Lower leg skin (tissue), 4 donors: ENCODE measurements around the gene ZNF714. TPM values are rescaled to one million over a fixed set of nuclear protein-coding genes. Genes with fewer than 3 reads are reported as not detected.
"Not testable (repeated sequence)": the region's sequence is repeated elsewhere in the genome, so short reads cannot be mapped to it uniquely, and the experiment has no call there.

Experiments
- DNase-seq, 2 donors: peaks; one replicate each; pipeline ENCODE4 v3.0.0-alpha.2; 2019; ENCODE audit warnings: low spot score in 2 of 2
- H3K4me3 ChIP-seq: fragments of 200-600 bp; sonication (generic); 2 replicates; pipeline ENCODE4 v1.5.1; 2017; ENCODE audit warnings: mild to moderate bottlenecking, low read depth; ENCODE audit not compliant: poor library complexity, severe bottlenecking
- POLR2A ChIP-seq, 2 donors: fragments of 450-650 bp; IDR thresholded peaks; one replicate each; pipeline ENCODE4 v1.6.1; 2016 to 2017; ENCODE audit warnings: antibody characterized with exemption in 2 of 2, mild to moderate bottlenecking in 1 of 2, moderate library complexity in 1 of 2
- WGBS, 2 donors: methylation state at CpG; one replicate each; pipeline ENCODE4 v1.1.5; 2018; 5-methylcytosine and 5-hydroxymethylcytosine counted together
- intact Hi-C: fragments of 100-400 bp; cut with DNase I; formaldehyde crosslinking; loops from one replicate; pipeline ENCODE4 v1.15.0; 2023; ENCODE audit warnings: low total_unique reads
- total RNA-seq, 4 donors: library from RNA; depleted of rRNA; stranded (reverse); fragments of >200 nt; gene quantifications; one replicate each; pipeline ENCODE4 v1.1.0, GENCODE V29; 2016
- TF ChIP-seq, protein P1 (sequence below), 3 donors: fragments of 450-650 bp; IDR thresholded peaks; one replicate each; pipeline ENCODE4 v1.5.1; 2016; ENCODE audit warnings: antibody characterized with exemption in 3 of 3, mild to moderate bottlenecking in 3 of 3, moderate library complexity in 2 of 3

Gene ZNF714
- total RNA-seq, 4 donors from 2014 or later = 2.4 to 10.0 (median 7.3) TPM

DNA sequence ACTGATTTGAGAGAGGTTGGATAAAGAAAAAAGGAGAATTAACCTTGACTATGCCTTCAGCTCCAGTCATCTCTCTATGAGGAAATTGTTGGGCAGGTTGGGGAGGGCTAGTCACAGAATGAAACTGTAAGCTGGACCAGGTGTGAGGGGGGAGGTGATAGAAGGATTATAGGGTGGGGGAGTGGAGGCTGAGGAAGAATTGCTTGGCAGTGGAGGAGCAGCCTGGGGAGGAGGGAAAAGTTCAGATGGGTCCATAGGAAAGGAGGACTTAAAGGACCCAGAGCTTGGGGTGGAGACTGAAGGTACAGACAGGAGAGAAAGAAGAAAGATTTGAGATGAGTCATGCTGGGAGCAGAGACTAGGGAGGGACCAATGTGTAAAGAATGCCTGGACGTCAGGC lies 51.6 kb downstream of the ZNF714 start:
- WGBS, 2 donors = 49 to 54% methylated on average over 1 of the region's 1 CpG
- TF ChIP-seq, protein P1, sequence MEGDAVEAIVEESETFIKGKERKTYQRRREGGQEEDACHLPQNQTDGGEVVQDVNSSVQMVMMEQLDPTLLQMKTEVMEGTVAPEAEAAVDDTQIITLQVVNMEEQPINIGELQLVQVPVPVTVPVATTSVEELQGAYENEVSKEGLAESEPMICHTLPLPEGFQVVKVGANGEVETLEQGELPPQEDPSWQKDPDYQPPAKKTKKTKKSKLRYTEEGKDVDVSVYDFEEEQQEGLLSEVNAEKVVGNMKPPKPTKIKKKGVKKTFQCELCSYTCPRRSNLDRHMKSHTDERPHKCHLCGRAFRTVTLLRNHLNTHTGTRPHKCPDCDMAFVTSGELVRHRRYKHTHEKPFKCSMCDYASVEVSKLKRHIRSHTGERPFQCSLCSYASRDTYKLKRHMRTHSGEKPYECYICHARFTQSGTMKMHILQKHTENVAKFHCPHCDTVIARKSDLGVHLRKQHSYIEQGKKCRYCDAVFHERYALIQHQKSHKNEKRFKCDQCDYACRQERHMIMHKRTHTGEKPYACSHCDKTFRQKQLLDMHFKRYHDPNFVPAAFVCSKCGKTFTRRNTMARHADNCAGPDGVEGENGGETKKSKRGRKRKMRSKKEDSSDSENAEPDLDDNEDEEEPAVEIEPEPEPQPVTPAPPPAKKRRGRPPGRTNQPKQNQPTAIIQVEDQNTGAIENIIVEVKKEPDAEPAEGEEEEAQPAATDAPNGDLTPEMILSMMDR (IDR thresholded peaks at IDR 0.05) = no peak
- no peak for TF ChIP-seq POLR2A (IDR thresholded peaks at IDR 0.05)
- H3K4me3 ChIP-seq = no peak overlapping the region
- intact Hi-C loops = no loop called here
- DNase-seq = no peak

DNA sequence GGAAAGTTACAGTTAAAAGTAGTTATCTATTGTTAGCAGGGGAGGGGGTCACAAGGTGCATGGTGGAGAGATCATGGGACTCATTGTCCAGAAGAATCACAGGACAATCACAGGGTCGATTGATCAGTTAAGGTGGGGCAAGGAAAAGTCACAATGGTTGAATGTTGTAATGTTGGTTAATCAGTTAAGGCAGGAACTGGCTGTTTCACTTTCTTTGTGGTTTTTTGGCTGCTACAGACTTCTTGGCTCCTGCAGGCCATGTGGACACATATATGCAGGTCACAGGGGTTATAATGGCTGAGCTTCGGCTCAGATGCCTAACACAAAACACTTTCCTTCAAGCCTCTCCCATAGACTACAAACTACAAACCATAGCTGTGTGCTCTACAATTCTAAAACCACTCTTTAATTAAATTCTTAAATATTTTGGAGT lies 52.9 kb downstream of the ZNF714 start:
- WGBS, 2 donors = 82 to 86% methylated on average over 2 of the region's 2 CpGs
- no peak for DNase-seq
- intact Hi-C loops = no loop called here
- H3K4me3 ChIP-seq = no peak overlapping the region
- TF ChIP-seq POLR2A (IDR thresholded peaks at IDR 0.05) = no peak
- TF ChIP-seq, protein P1 (IDR thresholded peaks at IDR 0.05) = no peak

DNA sequence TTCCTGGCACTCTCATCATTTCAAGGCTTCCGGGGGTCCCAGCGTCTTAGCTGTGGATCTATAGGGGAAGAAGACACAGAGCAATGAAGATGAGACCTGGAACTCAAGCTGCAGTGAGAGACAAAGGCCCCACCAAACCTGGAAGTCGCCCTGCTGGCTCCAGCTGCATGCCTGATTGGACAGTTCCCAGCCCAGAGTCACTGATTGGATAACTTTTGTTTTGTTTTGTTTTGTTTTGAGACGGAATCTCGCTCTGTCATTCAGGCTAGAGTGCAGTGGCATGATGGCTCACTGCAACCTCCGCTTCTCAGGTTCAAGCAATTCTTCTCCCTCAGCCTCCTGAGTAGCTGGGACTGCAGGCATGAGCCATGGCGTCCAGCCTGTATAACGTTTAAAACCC lies 53.4 kb downstream of the ZNF714 start:
- no peak for DNase-seq
- WGBS, 2 donors = 76 to 82% methylated on average over 8 of the region's 8 CpGs
- H3K4me3 ChIP-seq = no peak overlapping the region
- TF ChIP-seq, protein P1 (IDR thresholded peaks at IDR 0.05) = no peak
- TF ChIP-seq POLR2A (IDR thresholded peaks at IDR 0.05) = no peak
- intact Hi-C loops = no loop called here

DNA sequence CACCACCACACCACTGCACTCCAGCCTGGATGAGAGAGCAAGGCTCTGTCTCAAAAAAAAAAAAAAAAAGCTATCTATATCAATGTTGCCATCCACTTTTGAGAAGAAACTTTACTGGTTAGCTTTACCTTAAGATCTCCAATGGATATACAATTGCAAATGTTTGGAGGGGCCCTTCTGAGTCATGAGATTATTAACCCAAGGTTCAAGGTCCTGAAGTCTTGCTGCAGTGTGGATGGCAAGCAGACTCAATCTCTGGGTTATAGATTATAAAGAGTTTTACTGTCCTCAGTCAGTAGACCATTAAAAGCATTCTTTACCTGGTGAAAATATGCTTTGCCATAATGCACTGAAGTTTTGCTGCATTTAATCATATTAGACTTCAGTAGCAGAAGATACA lies 56.1 kb downstream of the ZNF714 start:
- no peak overlapping the region for H3K4me3 ChIP-seq
- no peak for TF ChIP-seq POLR2A (IDR thresholded peaks at IDR 0.05)
- TF ChIP-seq, protein P1 (IDR thresholded peaks at IDR 0.05) = no peak
- no peak for DNase-seq
- intact Hi-C loops = no loop called here

DNA sequence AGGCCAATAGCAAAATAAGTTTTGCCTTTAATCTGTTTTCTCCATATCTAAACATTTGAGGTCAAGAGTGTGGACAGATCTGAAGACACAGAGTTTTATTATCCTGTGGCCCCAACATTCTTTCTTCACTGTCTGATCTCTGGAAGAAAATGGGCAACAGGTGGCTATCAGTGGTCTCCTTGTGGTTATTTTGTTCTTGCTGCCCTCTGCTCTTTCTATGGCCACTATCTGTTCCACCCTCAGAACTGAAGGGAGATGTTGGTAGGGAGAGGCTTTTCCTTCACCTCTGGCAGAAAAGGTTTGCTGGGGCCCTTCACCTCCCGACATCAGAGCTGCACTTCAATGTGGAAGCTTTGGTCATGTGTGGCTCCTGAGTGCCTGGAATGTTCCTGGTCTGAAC lies 59.0 kb downstream of the ZNF714 start:
- intact Hi-C loops, H3K4me3 ChIP-seq: not testable (repeated sequence)
- 86 to 90% methylated on average over 1 of the region's 1 CpG for WGBS, 2 donors

DNA sequence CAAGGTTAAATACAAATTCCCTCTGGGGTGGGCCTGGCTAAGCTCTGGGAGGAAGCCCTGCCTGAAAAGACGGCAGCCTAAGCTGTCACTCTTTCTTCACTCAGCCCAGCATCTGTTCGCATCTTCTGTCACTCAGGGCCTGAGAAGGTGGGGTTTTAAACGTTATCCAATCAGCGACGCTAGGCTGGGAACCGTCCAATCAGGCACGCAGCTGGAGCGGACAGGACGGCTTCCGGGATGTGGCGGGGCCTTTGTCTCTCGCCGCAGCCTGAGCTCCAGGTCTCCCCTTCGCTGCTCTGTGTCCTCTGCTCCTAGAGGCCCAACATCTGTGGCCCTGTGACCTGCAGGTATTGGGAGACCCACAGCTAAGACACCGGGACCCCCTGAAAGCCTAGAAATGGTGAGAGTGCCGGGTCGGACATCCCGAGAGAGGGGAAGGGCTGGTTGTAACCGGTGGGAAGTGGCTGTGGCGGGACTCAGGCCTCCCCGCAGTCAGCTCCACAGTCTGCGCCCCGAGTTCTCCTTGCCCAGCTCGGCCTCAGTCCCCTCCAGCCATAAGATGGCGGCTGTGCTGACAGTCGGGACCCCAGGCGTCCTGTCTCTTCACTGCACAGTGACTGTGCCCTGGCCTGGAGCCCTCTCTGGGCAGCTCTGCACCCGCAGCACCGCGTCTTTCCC lies 59.9 kb downstream of the ZNF714 start, which contains the start of gene ZNF431:
ZNF431 (plus strand) TSS at position 254 of the 678 bp plus-strand sequence; CDS start at position 398, 144 bp downstream.
- intact Hi-C loops = no loop called here

More for the DNA sequence above, 59.0 kb downstream of the ZNF714 start:
- DNase-seq = not testable (repeated sequence)

More for the DNA sequence above, 59.9 kb downstream of the ZNF714 start, which contains the start of gene ZNF431:
- DNase-seq = peak; percentile 95 to 98
- WGBS, 2 donors = 0% methylated on average over 29 to 30 of the region's 30 CpGs
- TF ChIP-seq POLR2A (IDR thresholded peaks at IDR 0.05) = no peak
- TF ChIP-seq, protein P1 (IDR thresholded peaks at IDR 0.05) = no peak
- H3K4me3 ChIP-seq = peak within 1 kb of the TSS; percentile 65
